Measurements from ENCODE around the gene TSGA10IP.

- TF ChIP-seq CTCF (IDR thresholded peaks at IDR 0.05; ENCODE audit: insufficient read depth, low read length), result no peak
- no peak for TF ChIP-seq GABPA (IDR thresholded peaks at IDR 0.05; ENCODE audit: low read depth)
- TF ChIP-seq POLR2AphosphoS5 (IDR thresholded peaks at IDR 0.05; ENCODE audit: low read depth), result no peak
These were observed 9.5 kb downstream of the TSGA10IP start for GRCh38 chr11:65954771-65955170.

Measured in HL-60 (cell line).